Stimulated activated CD4-positive, alpha-beta T cell treated with anti-CD3 and anti-CD28 coated beads, Interleukin-2, amount 100 ng/mL, for 4 hours (primary cell): ENCODE results near the gene KCNQ4.

Source experiments
- DNase-seq: peaks from one replicate; pipeline ENCODE4 v3.0.0-alpha.2; 2020; ENCODE audit warnings: low read depth

KCNQ4 gene

GRCh38 chr1:40861224-40862003, 77.8 kb downstream of the KCNQ4 start:
- DNase-seq, result peak; percentile 25

- DNase-seq, result peak; percentile 92
These were observed 78.6 kb downstream of the KCNQ4 start, which contains the start of gene CITED4 for GRCh38 chr1:40862008-40862863. Gene CITED4, minus strand, starts transcription at chr1:40862363. Its CDS starts 236 bp downstream, at chr1:40862127.

- DNase-seq, result no peak
These were observed 84.6 kb downstream of the KCNQ4 start for GRCh38 chr1:40868051-40868723.

- no peak for DNase-seq
These were observed 86.6 kb downstream of the KCNQ4 start for GRCh38 chr1:40870135-40870728.

- DNase-seq, result no peak
These were observed 88.7 kb downstream of the KCNQ4 start for GRCh38 chr1:40872276-40872675.

GRCh38 chr1:40873863-40874472, 90.4 kb downstream of the KCNQ4 start:
- DNase-seq, result no peak

- no peak for DNase-seq
These were observed 92.8 kb downstream of the KCNQ4 start for GRCh38 chr1:40876436-40876761.

- no peak for DNase-seq
These were observed 93.3 kb downstream of the KCNQ4 start for GRCh38 chr1:40876891-40877290.

GRCh38 chr1:40877698-40878097, 94.1 kb downstream of the KCNQ4 start:
- no peak for DNase-seq

GRCh38 chr1:40878906-40879305, 95.3 kb downstream of the KCNQ4 start:
- no peak for DNase-seq

GRCh38 chr1:40879482-40880175, 96.0 kb downstream of the KCNQ4 start:
- DNase-seq, result no peak

GRCh38 chr1:40880813-40881549, 97.4 kb downstream of the KCNQ4 start:
- no peak for DNase-seq

GRCh38 chr1:40884055-40884795, 100.6 kb downstream of the KCNQ4 start:
- no peak for DNase-seq

GRCh38 chr1:40886318-40887011, 102.9 kb downstream of the KCNQ4 start:
- DNase-seq, result no peak

- DNase-seq, result no peak
These were observed 103.4 kb downstream of the KCNQ4 start for GRCh38 chr1:40887012-40887378.

GRCh38 chr1:40887652-40888051, 104.1 kb downstream of the KCNQ4 start:
- DNase-seq, result no peak
